HG03097 (cell line): ENCODE data around the gene TTC9.

Experiments used
- ATAC-seq: cut with Tn5 transposase; IDR thresholded peaks from one replicate; pipeline ENCODE4 v1.9.1; 2021; ENCODE audit not compliant: unreplicated experiment, low FRiP score

Gene TTC9

GRCh38 chr14:70641548-70642302 lies at the start of gene TTC9:
TTC9 (plus strand) TSS chr14:70641916; CDS start chr14:70642130, 214 bp downstream.
- no peak for ATAC-seq

DNA sequence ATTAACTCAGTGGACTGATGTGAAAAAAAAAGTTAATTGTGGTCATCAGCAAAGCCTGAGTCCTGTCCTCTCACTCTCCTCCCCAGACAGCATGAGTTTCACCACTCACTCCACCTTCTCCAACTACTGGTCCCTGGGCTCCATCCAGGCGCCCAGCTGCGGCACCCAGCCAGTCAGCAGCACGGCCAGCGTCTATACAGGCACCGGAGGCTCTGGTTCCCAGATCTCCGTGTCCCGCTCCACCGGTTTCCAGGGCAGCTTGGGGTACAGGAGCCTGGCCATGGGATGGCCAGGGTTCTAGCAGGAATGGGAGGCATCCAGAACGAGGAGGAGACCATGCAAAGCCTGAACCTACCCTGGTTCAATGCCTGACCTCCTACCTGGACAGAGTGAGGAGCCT lies 47.3 kb upstream of the TTC9 start:
- ATAC-seq, result no peak

DNA sequence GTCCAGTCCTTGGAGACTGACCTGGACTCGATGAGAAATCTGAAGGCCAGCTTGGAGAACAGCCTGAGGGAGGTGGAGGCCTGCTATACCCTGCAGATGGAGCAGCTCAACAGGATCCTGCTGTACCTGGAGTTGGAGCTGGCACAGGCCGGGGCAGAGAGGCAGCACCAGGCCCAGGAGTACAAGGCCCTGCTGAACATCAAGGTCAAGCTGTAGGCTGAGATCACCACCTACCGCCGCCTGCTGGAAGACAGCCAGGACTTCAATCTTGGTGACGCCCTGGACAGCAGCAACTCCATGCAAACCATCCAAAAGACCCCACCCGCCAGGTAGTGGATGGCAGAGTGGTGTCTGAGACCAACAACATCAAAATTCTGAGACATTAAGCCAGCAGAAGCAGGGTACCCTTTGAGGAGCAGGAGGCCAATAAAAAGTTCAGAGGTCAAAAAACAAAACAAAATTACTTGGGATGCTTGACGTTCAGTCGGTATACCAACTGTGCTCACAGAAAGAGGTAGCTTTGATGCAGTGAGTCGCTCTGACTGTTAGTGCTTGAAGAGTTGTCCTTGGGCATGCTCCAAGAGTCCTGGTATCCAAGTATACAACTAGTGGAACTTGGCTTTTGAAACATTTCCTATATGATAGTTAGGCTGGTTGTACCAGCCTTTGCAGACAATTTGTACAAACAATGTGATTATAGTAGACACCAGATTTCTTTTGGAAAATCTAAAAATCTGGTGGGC lies 46.1 kb upstream of the TTC9 start:
- ATAC-seq, result no peak

- ATAC-seq, result no peak
These were observed 44.0 kb upstream of the TTC9 start for GRCh38 chr14:70597731-70598130.

DNA sequence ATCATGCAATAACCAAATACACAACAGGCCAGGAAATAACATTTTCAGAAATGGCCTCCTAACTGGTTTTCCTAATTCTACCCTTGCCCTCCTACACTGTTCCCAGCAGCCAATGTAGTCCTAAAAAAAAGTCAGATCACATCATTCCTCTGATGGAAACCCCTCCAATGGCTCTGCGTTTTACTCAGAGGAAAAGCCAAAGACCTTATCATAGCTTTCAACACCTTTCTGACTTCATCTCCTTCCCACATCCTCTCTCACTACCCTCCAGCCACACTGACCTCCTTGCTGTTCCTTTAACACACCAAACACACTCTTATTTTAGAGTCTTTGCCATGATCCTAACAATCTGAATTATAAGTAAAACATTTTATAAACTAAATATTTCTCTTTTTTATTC lies 42.4 kb upstream of the TTC9 start:
- ATAC-seq, result no peak

GRCh38 chr14:70600382-70601157 lies 41.1 kb upstream of the TTC9 start, which contains the start of gene MED6:
MED6 (minus strand) TSS chr14:70600655; CDS start chr14:70600637, 18 bp downstream.
- ATAC-seq, result peak; percentile 75

DNA sequence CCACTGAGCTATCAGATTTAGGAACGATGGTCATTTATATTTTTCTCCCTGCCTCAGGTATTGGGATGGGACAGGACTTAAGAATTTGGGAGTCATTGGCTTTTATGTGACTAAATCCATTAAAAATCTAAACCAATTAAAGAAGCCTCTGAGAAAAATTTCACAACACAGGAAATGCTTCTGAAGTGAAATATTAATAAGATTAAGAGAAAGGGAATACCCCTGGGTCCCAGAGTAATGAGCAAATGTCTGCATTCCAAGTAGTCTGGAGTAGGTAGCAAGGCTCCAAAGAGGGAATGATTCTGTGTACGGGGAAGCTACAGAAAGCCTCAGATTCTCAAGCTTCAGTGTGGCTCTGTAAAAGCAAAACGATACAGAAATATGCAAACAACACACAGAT lies 40.6 kb upstream of the TTC9 start:
- ATAC-seq, result no peak

DNA sequence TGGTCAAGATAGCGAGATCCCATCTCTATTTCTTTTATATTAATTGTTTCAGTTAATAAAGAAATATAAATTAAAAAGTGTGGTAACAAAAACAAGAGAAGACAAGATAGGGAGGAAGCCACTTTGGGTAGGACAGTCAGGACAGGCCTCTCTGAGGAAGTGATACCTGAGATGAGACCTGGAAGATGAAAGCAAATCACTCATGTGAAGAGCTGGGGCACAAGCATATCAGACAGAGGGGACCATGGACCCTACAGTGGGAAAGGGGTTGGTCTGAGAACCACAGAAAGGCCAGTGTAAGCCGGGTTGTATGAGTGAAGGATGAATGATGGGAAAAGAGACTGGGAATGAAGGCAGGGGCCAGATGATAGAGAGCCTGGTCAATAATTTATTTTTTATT lies 39.5 kb upstream of the TTC9 start:
- ATAC-seq, result no peak

- no peak for ATAC-seq
These were observed 30.5 kb upstream of the TTC9 start for GRCh38 chr14:70611216-70611615.

DNA sequence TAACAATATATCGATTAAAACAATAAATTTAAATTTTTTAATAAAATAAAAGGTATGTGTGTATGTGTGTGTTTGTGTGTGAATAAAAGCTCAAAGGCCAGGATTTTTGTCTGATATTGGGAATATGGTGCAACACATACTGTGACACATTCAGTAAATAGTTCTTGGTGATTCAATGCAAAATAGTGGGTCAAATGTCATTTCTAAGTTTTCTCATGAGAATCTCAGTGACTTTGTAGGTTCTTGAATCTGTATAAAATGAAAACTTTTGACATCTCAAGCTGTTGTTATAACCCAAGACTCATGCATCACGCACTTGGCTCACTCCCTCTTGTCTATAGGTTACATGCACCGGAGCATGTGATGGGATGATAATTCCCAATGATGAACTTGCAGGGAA lies 25.1 kb upstream of the TTC9 start:
- ATAC-seq, result no peak

DNA sequence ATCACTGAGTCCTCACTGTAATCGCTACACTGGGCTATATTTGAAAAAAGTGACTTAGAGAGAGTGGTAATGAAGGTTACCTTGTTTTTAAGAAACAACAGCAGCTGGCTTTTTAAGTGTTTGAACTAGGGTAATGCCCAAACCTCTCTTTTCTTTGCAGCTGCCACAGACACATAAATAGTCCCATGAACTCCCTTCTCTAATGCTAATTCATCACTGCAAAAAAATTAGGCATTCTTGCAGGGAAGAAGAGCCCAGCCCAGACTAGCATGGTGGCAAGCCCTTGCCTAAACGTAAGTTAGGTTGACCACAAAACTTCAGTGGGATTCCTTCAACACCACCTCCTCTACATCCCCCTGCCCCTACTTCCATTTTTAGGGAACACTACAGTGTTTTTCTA lies 23.4 kb upstream of the TTC9 start:
- no peak for ATAC-seq

GRCh38 chr14:70619708-70620107 lies 22.0 kb upstream of the TTC9 start:
- ATAC-seq, result no peak

DNA sequence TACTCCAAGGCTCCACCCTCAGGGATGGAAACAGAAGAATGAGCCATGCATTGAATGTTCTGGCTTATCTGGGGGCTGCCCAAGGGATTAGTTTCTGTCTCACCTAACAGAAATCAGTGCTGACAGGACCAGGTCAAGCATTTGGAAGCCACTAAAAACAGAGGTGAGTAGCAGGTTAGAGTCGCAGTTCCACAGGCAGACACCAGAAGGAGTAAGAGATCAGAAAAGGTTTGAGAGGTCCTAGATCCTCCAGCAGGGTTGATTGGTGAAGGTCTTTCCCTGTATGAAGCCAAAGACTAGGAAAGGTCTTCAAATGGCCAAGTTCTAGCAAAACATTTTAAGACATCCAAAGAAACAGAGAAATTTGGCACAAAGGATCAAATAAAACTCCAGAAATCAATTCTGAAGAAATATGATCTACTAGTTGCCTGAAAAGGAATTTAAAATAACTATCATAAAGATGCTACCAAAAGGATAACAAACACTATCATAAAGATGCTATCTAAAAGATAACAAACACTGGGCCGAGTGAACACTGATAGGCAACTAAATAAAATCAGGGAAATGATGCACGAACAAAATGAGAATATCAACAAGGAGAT lies 19.5 kb upstream of the TTC9 start:
- ATAC-seq, result no peak

GRCh38 chr14:70624972-70625371 lies 16.7 kb upstream of the TTC9 start:
- no peak for ATAC-seq

DNA sequence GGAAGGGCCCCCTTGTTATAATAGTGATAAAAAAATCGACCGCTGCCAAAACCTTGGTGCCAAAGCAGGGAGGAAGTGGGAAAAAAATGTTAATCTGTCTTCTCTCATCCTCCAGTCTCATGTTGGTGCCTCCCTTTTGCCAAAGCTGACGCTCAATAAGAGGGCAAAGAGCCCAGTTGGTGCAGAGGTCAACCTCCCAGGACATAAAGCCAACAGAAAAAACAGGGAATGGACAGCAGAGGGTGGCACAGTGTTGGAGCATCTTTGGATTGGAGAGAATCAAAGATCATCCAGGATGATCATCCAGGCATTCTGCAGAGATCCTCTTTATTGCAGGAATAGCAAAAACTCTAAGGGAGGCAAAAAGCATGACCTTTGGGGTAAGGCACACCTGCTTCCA lies 9.8 kb upstream of the TTC9 start:
- no peak for ATAC-seq

GRCh38 chr14:70635971-70636595 lies 5.6 kb upstream of the TTC9 start:
- no peak for ATAC-seq

DNA sequence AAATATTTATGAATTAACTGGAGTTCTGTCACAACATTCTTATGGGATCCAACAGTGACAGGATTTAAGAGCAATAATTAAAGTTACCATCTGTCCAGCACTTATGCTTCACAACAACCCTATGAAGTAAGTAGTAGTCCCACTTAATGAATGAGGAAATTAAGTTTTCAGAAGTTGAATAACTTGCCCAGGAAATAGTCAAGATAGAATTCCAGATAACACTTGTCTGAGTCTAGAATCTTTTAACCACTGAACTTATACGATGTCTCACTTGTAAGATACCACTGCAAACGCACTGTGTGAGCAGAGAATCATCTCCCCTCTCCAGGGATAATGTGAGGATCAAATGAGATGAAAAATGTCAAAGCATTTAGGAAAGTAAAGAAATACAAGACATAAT lies 3.3 kb upstream of the TTC9 start:
- ATAC-seq, result no peak

GRCh38 chr14:70640938-70641547 lies 673 bp upstream of the TTC9 start:
- peak; percentile 50 for ATAC-seq

DNA sequence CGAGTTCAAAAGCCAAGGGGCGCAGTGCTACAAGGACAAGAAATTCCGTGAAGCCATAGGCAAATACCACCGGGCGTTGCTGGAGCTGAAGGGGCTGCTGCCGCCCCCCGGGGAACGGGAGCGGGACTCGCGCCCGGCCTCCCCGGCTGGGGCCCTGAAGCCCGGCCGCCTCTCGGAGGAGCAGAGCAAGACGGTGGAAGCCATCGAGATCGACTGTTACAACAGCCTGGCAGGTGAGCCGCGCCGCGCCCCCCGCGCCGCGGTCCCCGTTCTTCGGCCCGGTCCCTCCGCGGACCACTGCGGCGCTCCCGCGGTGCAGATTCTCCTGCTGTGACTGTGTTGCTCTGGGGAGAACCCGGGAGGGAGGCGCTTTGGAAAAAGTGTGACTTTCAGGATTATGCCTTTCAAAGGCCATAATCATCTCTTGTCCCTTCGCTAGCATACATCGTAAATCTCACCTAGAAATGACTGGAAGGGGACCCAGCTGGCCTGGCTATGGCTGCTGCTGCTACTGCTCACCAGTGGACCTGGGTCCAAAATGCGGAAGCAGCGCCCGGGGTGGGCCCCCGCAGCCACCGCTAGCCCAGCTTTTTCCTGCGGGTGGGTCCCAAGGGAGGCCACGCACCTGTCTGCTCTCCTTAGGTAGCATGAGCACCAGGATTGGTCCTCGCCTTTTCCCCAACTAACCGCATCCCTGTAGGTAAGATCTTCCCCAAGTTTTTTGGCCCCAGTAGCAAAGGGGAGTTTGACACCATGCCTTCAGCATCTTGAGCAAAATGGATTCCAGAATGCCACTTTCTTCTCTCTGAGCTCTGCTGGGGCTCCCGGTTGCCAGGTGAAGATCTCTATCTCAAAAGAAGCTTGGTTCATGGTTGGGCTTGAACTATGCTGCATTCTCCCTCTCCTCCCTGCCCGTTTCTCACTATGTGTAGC lies 853 bp downstream of the TTC9 start:
- ATAC-seq, result no peak
